ENCODE results near the gene AK6.

AK6 gene

DNA sequence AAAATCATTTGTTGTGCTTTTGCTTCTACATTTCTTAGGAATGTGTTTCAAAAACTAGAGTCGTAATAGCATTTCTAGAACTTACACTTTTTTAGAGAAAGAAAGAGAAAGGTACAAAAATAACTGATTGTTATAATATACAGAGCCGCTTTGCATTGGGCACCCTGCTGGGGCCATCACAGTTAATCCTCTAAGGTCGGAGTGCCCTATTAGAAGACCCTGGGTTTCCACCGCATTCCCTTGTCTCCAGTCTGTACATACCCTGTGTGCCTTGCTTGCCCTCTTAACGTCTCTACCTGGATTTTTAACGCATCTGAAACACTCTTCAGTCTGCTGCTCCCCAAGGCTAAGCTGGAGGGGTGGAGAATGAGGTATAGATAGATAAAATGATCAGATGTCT is 46.9 kb upstream of the AK6 start:
- no peak for TF ChIP-seq POLR2AphosphoS5 (IDR thresholded peaks at IDR 0.05; ENCODE audit: low read depth)
- TF ChIP-seq, protein P1, sequence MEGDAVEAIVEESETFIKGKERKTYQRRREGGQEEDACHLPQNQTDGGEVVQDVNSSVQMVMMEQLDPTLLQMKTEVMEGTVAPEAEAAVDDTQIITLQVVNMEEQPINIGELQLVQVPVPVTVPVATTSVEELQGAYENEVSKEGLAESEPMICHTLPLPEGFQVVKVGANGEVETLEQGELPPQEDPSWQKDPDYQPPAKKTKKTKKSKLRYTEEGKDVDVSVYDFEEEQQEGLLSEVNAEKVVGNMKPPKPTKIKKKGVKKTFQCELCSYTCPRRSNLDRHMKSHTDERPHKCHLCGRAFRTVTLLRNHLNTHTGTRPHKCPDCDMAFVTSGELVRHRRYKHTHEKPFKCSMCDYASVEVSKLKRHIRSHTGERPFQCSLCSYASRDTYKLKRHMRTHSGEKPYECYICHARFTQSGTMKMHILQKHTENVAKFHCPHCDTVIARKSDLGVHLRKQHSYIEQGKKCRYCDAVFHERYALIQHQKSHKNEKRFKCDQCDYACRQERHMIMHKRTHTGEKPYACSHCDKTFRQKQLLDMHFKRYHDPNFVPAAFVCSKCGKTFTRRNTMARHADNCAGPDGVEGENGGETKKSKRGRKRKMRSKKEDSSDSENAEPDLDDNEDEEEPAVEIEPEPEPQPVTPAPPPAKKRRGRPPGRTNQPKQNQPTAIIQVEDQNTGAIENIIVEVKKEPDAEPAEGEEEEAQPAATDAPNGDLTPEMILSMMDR (IDR thresholded peaks at IDR 0.05; ENCODE audit: insufficient read depth, low read length), result no peak
- no peak for TF ChIP-seq GABPA (IDR thresholded peaks at IDR 0.05; ENCODE audit: low read depth)
- TF ChIP-seq SPI1 (IDR thresholded peaks at IDR 0.05; ENCODE audit: borderline replicate concordance, low read depth), result no peak
- TF ChIP-seq, protein P2, sequence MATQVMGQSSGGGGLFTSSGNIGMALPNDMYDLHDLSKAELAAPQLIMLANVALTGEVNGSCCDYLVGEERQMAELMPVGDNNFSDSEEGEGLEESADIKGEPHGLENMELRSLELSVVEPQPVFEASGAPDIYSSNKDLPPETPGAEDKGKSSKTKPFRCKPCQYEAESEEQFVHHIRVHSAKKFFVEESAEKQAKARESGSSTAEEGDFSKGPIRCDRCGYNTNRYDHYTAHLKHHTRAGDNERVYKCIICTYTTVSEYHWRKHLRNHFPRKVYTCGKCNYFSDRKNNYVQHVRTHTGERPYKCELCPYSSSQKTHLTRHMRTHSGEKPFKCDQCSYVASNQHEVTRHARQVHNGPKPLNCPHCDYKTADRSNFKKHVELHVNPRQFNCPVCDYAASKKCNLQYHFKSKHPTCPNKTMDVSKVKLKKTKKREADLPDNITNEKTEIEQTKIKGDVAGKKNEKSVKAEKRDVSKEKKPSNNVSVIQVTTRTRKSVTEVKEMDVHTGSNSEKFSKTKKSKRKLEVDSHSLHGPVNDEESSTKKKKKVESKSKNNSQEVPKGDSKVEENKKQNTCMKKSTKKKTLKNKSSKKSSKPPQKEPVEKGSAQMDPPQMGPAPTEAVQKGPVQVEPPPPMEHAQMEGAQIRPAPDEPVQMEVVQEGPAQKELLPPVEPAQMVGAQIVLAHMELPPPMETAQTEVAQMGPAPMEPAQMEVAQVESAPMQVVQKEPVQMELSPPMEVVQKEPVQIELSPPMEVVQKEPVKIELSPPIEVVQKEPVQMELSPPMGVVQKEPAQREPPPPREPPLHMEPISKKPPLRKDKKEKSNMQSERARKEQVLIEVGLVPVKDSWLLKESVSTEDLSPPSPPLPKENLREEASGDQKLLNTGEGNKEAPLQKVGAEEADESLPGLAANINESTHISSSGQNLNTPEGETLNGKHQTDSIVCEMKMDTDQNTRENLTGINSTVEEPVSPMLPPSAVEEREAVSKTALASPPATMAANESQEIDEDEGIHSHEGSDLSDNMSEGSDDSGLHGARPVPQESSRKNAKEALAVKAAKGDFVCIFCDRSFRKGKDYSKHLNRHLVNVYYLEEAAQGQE (IDR thresholded peaks at IDR 0.05; ENCODE audit: insufficient replicate concordance, low read depth), result no peak
- DNase-seq (ENCODE audit: low read depth in 1 of 2, low spot score in 1 of 2), result no peak

DNA sequence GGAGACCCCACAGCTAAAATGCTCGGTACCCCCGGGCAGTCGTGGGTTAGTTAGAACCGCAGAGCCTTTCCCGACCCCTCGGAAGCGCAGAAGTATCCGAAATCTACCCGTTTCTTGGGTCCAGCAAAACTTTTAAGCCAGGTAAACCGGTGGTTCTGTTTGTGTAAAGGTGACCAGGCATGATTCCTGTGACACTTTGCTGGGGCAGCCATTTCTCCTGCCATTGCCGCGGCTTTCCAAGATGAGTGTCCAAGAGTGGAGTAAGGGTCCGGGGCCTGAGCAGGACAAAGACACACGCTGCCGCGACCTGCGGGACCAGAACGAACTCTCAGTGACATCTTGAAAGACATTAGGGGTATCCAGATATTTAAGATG is 46.3 kb upstream of the AK6 start:
- H3K4me3 ChIP-seq (replicated peaks; ENCODE audit: insufficient read depth, low read length), result no peak overlapping the region

More for the DNA sequence above, 46.9 kb upstream of the AK6 start:
- H3K27ac ChIP-seq (replicated peaks), result no peak overlapping the region
- H3K27me3 ChIP-seq (ENCODE audit: insufficient read depth, poor library complexity, severe bottlenecking), result no peaks in the 10 kb centered on the region
- H3K4me3 ChIP-seq (replicated peaks; ENCODE audit: insufficient read depth, low read length), result no peak overlapping the region

GRCh38 chr5:69414885-69415583 is 45.7 kb upstream of the AK6 start, which contains the start of gene MARVELD2:
Gene MARVELD2, plus strand, starts transcription at chr5:69415116. Its CDS starts 4,270 bp downstream, at chr5:69419386.
- Histone ChIP-seq H3K27ac (replicated peaks) (no peak within 1 kb of the TSS), H3K4me3 (replicated peaks; ENCODE audit: insufficient read depth, low read length) (no peak within 1 kb of the TSS), H3K27me3 (ENCODE audit: insufficient read depth, poor library complexity, severe bottlenecking) (no peaks in the 10 kb centered on the region)
- TF ChIP-seq POLR2AphosphoS5 (IDR thresholded peaks at IDR 0.05; ENCODE audit: low read depth) (no peak), GABPA (IDR thresholded peaks at IDR 0.05; ENCODE audit: low read depth) (no peak), SPI1 (IDR thresholded peaks at IDR 0.05; ENCODE audit: borderline replicate concordance, low read depth) (no peak)
- TF ChIP-seq, protein P2 (IDR thresholded peaks at IDR 0.05; ENCODE audit: insufficient replicate concordance, low read depth), result no peak
- TF ChIP-seq, protein P1 (IDR thresholded peaks at IDR 0.05; ENCODE audit: insufficient read depth, low read length), result no peak
- DNase-seq (ENCODE audit: low read depth in 1 of 2, low spot score in 1 of 2), result no peak

More for the DNA sequence above, 46.3 kb upstream of the AK6 start:
- no peak for TF ChIP-seq POLR2AphosphoS5 (IDR thresholded peaks at IDR 0.05; ENCODE audit: low read depth)
- TF ChIP-seq, protein P1 (IDR thresholded peaks at IDR 0.05; ENCODE audit: insufficient read depth, low read length), result no peak
- TF ChIP-seq, protein P2 (IDR thresholded peaks at IDR 0.05; ENCODE audit: insufficient replicate concordance, low read depth), result no peak
- no peak for TF ChIP-seq GABPA (IDR thresholded peaks at IDR 0.05; ENCODE audit: low read depth)
- TF ChIP-seq SPI1 (IDR thresholded peaks at IDR 0.05; ENCODE audit: borderline replicate concordance, low read depth), result no peak
- H3K27me3 ChIP-seq (ENCODE audit: insufficient read depth, poor library complexity, severe bottlenecking), result no peaks in the 10 kb centered on the region
- H3K27ac ChIP-seq (replicated peaks), result no peak overlapping the region
- no peak for DNase-seq (ENCODE audit: low read depth in 1 of 2, low spot score in 1 of 2)
